Heart left ventricle (tissue), 13 donors: ENCODE measurements around the gene AGO4.

ENCODE experiments used
- CTCF ChIP-seq, 12 donors: fragments of 200-600 bp; sonication (generic) in 4 of 12; IDR thresholded peaks; one replicate each; pipeline versions ENCODE4 v1.5.0 to v1.8.0; 2018 to 2022; ENCODE audit warnings: antibody characterized with exemption in 12 of 12, mild to moderate bottlenecking in 5 of 12
- POLR2A ChIP-seq, 2 donors: fragments of 450-650 bp; IDR thresholded peaks; one replicate each; pipeline ENCODE4 v1.6.1; 2017; ENCODE audit warnings: antibody characterized with exemption in 2 of 2, mild to moderate bottlenecking in 2 of 2, moderate library complexity in 2 of 2
- donor health status: ischemic (EF 13 %, LVEDD 7.1; RV severe dilation, severe dysfunction).
- donor health status: DM: no; HTN: yes; CAD: no.
- donor health status: DM: no; HTN: no; CAD: no.
- donor health status: ischemic (EF 25% LVEDD 6.9; RV normal size, moderate dysfunction).
- donor health status: ischemic (EF 25% LVEDD 5.7; RV mildly dilated, moderate dysfunction).
- donor health status: ischemic (EF 35%, LVEDD 5.7; RV mildly dilated, moderate dysfunction).
- donor health status: nonischemic (EF 11% LVEDD 7.7; RV severe dilation, severe dysfunction).
- donor health status: DM: yes; HTN: yes; CAD: no.
- donor health status: PGD.
- donor health status: ischemic (EF 29% LVEDD 5.4; RV normal size, mild dysfunction).
- donor health status: nonischemic (EF 23%, LVEDD 6.1; RV moderate dilation, normal function).

GRCh38 chr1:35866991-35867390, 59.2 kb downstream of the AGO4 start:
- TF ChIP-seq CTCF (IDR thresholded peaks at IDR 0.05) = no peak
- TF ChIP-seq POLR2A (IDR thresholded peaks at IDR 0.05) = no peak
